C4-2B (cell line): ENCODE data around the gene SLC4A9.

ENCODE experiments used
- H3K27ac ChIP-seq: fragments of 450-650 bp; 2 replicates; pipeline ENCODE4 v1.5.1; 2017
- ZFX ChIP-seq: fragments of 450-650 bp; IDR thresholded peaks from 2 replicates; pipeline ENCODE4 v1.6.1; 2017
- TF ChIP-seq, protein P1 (sequence below): fragments of 450-650 bp; conservative IDR thresholded peaks from 2 replicates; pipeline ENCODE4 v1.5.1; 2017; ENCODE audit warnings: mild to moderate bottlenecking

Gene SLC4A9

DNA sequence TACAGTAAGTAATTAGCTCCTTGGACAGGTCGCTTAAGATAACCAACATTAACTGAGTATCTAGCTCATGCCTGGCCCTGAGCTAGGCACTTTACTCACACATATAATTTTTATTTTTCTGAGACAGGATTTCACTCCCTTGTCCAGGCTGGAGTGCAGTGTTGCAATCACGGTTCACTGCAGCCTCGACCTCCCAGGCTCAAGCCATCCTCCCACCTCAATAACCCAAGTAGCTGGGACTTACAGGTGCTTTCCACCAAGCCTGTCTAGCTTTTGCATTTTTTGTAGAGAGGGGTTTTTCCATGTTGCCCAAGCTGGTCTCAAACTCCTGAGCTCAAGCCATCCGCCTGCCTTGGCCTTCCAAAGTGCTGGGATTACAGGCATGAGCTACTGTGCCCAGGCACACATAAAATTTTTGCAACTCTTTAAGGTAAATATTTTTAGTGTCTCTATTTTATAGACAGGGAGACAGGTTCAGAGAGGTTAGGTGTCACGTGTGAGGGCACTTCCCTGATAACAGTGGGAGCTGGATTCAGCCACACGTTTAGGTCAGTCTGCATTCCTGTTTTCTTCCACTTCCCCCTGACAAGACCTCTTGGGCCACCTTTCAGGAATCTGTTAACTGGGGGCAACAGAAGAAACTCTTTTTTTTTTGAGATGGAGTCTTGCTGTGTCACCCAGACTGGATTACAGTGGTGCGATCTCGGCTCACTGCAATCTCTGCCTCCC, 31.8 kb upstream of the SLC4A9 start:
- H3K27ac ChIP-seq: peak overlapping the region; percentile 46
- TF ChIP-seq, protein P1, sequence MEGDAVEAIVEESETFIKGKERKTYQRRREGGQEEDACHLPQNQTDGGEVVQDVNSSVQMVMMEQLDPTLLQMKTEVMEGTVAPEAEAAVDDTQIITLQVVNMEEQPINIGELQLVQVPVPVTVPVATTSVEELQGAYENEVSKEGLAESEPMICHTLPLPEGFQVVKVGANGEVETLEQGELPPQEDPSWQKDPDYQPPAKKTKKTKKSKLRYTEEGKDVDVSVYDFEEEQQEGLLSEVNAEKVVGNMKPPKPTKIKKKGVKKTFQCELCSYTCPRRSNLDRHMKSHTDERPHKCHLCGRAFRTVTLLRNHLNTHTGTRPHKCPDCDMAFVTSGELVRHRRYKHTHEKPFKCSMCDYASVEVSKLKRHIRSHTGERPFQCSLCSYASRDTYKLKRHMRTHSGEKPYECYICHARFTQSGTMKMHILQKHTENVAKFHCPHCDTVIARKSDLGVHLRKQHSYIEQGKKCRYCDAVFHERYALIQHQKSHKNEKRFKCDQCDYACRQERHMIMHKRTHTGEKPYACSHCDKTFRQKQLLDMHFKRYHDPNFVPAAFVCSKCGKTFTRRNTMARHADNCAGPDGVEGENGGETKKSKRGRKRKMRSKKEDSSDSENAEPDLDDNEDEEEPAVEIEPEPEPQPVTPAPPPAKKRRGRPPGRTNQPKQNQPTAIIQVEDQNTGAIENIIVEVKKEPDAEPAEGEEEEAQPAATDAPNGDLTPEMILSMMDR: no peak
- TF ChIP-seq ZFX: no peak

DNA sequence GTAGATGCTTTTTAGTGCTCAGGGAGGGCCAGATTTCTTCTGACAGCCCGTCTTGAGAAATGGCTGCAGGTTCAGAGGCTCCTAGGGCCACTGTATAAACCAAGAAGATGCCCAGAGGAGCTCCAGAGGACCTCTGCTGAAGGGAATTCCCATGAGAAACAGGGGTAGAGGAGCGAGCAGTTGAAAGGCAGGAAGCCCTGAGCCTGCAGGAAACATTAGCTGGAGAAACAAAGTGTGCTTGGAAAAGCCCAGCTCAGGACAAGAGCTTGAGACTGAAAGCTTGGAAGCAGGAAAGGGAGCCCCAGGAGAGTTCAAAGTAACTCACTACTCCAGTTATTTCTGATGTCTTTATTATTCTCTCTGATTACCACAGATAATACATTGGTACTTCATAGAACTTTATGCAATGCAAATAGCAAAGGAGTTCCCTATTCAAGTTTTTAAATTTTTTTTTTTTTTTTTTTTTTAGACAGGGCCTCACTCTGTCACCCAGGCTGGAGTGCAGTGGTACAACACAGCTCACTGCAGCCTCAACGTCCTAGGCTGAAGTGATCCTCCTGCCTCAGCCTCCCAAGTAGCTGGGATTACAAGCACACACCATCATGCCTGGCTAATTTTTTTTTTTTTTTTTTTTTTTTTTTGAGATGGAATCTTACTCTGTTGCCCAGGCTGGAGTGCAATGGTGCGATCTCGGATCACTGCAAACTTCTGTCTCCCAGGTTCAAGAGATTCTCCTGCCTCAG, 30.1 kb upstream of the SLC4A9 start:
- H3K27ac ChIP-seq: no peak overlapping the region
- TF ChIP-seq, protein P1: no peak
- no peak for TF ChIP-seq ZFX

DNA sequence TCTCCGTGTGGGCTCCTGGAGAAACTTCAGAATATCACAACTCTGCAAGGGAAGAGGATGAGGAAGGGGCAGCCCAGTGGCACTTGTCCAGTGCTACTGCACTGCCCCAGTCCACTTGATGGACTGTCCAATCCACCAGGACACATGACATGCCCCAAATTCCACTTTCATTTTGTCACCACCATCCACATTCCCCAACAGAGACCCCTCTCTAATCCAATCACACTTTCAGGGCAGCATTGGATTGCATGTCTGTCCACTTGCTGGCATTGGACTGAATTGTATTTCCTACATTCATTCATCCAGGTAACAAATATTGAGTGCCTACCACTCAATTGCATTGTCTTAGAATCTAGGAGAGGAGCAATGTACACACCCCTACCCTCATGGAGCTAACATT, 28.4 kb upstream of the SLC4A9 start:
- no peak overlapping the region for H3K27ac ChIP-seq
- TF ChIP-seq, protein P1: no peak
- TF ChIP-seq ZFX: no peak

DNA sequence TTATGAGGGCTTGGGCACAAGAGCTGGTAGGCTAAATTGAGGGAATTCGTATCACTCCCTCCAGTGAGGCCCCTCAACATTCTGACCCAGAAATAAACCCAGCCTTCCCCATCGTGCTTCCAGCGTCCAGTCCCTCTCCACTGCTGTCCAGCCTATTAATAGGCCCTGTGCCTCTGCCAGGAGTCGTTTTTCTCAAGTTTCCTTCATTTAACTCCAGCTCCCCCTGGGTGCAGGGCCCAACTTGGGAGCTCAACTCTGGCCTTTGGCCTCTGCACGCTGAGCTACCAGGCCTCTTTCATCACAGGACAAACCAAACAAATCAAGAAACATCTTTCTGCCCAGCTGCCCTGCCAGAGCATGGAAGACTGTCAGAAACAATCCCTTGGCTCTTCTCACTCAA, 23.6 kb upstream of the SLC4A9 start:
- TF ChIP-seq, protein P1: no peak
- TF ChIP-seq ZFX: no peak
- no peak overlapping the region for H3K27ac ChIP-seq

DNA sequence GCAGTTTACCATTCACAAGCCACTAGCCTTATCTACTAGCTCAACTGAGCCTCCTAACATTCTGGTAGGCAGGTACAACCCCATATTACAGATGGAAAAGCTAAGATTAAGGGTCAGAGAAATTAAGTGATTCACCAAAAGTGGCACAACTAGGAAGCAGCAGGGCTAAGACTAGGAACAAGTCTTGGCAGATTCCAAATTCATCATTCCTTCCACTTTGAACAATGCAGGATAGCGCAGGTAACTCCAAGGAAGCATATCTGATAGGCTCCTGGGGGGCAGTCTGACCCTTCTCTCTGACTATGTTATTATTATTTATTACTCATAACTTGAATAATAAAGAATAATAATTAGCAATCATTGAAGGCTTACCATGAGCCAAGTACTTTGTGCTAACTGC, 22.1 kb upstream of the SLC4A9 start:
- TF ChIP-seq, protein P1: no peak
- H3K27ac ChIP-seq: no peak overlapping the region

DNA sequence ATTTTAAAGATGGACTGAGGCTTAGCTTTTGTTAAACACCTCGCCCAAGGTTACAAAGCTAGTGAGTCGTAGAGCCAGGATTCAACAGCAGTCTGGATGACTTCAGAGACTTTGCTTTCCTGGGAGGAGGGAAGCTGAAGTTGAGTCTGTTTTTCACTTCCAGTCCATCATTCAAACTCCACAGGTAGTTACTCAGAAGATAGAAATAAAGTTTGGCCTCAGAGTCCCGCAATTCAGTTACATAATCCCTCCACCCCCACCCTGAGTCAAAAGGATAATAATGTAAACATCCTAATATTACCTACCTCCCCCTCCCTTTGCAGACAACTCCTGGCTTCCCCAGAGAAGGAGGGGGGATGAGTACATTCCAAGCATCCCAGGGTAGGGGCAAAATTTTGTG, 21.7 kb upstream of the SLC4A9 start:
- H3K27ac ChIP-seq: no peak overlapping the region
- no peak for TF ChIP-seq ZFX
- TF ChIP-seq, protein P1: no peak

DNA sequence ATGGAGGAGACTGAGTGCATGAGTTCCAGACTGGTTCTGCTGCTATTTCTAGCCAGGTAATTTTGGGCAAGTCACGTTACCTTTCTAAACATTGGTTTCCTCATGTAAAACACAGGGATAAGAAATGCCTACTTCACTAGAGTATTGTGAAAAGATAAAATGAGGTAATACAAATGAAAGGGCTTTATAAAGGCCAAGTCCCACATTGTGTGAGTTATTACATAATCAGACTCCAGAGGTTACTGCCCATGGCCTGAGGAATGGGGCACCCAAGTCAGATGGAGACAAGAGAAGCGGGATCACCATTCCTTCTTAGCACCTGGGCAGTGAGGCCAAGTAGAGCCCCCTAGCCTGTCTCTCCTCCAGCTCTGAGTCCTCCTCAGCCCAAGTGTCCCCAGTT, 21.1 kb upstream of the SLC4A9 start:
- no peak for TF ChIP-seq ZFX
- TF ChIP-seq, protein P1: no peak
- H3K27ac ChIP-seq: no peak overlapping the region
